Activated CD8-positive, alpha-beta T cell treated with anti-CD3 and anti-CD28 coated beads for 36 hours (primary cell): Measurements from ENCODE around the gene TNPO2. TPM values are rescaled to one million over a fixed set of nuclear protein-coding genes. Genes with fewer than 3 reads are reported as not detected.
"Not testable (repeated sequence)": the region's sequence is repeated elsewhere in the genome, so short reads cannot be mapped to it uniquely, and the experiment has no call there.

Source experiments
- ATAC-seq: fragments of 200-7000 bp; cut with Tn5 transposase; one replicate; pipeline ENCODE4 v1.10.0; 2021; ENCODE audit warnings: mild to moderate bottlenecking, moderate library complexity
- CTCF ChIA-PET: fragments of 350-600 bp; sonication (Branson Sonifier 250); formaldehyde crosslinking; loops from one replicate; lab custom pipeline; 2021; ENCODE audit warnings: antibody characterized with exemption; lab: Charles Lee
- POLR2A ChIA-PET: fragments of 350-600 bp; sonication (Branson Sonifier 250); formaldehyde crosslinking; loops from one replicate; lab custom pipeline; 2021; ENCODE audit warnings: antibody characterized with exemption; lab: Charles Lee
- DNase-seq: peaks from one replicate; pipeline ENCODE4 v3.0.0-alpha.2; 2020
- H3K27ac Mint-ChIP-seq: one replicate; pipeline ENCODE4 v1.8.0; 2021; ENCODE audit warnings: mild to moderate bottlenecking, mixed read lengths
- H3K27me3 Mint-ChIP-seq: one replicate; pipeline ENCODE4 v1.8.0; 2021; ENCODE audit warnings: mixed read lengths
- H3K36me3 Mint-ChIP-seq: one replicate; pipeline ENCODE4 v1.8.0; 2021; ENCODE audit warnings: low read depth, mixed read lengths
- H3K4me1 Mint-ChIP-seq: one replicate; pipeline ENCODE4 v1.8.0; 2021; ENCODE audit warnings: low read depth, mixed read lengths
- H3K4me3 Mint-ChIP-seq: one replicate; pipeline ENCODE4 v1.8.0; 2021; ENCODE audit warnings: mild to moderate bottlenecking, moderate library complexity, mixed read lengths
- H3K9me3 Mint-ChIP-seq: one replicate; pipeline ENCODE4 v1.8.0; 2021; ENCODE audit warnings: mixed read lengths
- intact Hi-C: fragments of 100-400 bp; cut with micrococcal nuclease; formaldehyde crosslinking; loops from one replicate; pipeline ENCODE4 v1.10.0; 2022
- total RNA-seq, 2 experiments: library from RNA; stranded (reverse); gene quantifications; one replicate each; pipeline ENCODE4 v1.2.3, GENCODE V29; 2021
- TF ChIP-seq, protein P1 (sequence below): fragments of 200-600 bp; IDR thresholded peaks from one replicate; pipeline ENCODE4 v1.8.0; 2022; ENCODE audit warnings: antibody characterized with exemption, mild to moderate bottlenecking

The TNPO2 gene
- total RNA-seq, 2 experiments from 2014 or later, result 90.7 to 94.5 TPM

DNA sequence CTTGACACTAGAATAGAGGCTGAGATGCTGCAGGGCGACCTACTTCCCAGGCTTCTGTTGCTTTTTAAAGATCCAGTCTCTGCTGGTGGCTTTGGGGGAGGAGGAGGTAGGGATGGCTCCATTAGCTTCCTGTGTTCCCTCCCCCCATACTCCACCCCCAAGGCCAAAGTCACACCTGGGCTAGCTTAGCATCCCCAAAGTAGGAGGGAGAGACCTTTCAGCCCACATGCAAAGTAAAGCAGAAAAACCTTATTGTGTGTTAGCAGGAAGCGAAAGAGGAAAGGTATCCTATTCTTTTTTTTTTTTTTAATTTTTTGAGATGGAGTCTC is 3.2 kb upstream of the TNPO2 start:
- CTCF ChIA-PET, result interaction anchor here (1.2 to 1.7 kb wide), 2 partner anchors 10 to 31 kb away, joined by 3 to 4 read pairs; no protein-coding TSS in a partner anchor
- no peaks in the 10 kb centered on the region for H3K9me3 Mint-ChIP-seq
- POLR2A ChIA-PET, result interaction anchor here (9.0 kb wide), 1 partner anchor 7 kb away, joined by 160 read pairs; the partner anchor contains the start of genes GET3 and TRIR

DNA sequence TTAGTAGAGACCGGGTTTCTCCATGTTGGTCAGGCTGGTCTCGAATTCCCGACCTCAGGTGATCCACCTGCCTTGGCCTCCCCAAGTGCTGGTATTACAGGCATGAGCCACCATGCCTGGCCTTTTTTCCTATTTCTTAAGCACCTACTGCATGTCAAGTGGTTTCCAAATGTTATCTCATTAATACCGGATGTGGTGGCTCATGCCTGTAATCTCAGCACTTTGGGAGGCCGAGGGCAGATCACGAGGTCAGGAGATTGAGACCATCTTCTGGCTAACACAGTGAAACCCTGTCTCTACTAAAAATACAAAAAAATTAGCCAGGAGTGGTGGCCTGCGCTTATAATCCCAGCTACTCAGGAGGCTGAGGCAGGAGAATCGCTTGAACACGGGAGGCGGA is 1.9 kb upstream of the TNPO2 start:
- CTCF ChIA-PET, result not testable (repeated sequence)
- POLR2A ChIA-PET, result interaction anchor here (9.0 kb wide), 1 partner anchor 8 kb away, joined by 160 read pairs; the partner anchor contains the start of genes GET3 and TRIR

More for the DNA sequence above, 3.2 kb upstream of the TNPO2 start:
- intact Hi-C loops, result no loop called here
- Mint-ChIP-seq H3K4me1 (peaks cover 17% of the 10 kb centered on the region), H3K27me3 (no peaks in the 10 kb centered on the region), H3K27ac (no peak overlapping the region), H3K36me3 (peaks cover 35% of the 10 kb centered on the region), H3K4me3 (no peak overlapping the region)
- TF ChIP-seq, protein P1, sequence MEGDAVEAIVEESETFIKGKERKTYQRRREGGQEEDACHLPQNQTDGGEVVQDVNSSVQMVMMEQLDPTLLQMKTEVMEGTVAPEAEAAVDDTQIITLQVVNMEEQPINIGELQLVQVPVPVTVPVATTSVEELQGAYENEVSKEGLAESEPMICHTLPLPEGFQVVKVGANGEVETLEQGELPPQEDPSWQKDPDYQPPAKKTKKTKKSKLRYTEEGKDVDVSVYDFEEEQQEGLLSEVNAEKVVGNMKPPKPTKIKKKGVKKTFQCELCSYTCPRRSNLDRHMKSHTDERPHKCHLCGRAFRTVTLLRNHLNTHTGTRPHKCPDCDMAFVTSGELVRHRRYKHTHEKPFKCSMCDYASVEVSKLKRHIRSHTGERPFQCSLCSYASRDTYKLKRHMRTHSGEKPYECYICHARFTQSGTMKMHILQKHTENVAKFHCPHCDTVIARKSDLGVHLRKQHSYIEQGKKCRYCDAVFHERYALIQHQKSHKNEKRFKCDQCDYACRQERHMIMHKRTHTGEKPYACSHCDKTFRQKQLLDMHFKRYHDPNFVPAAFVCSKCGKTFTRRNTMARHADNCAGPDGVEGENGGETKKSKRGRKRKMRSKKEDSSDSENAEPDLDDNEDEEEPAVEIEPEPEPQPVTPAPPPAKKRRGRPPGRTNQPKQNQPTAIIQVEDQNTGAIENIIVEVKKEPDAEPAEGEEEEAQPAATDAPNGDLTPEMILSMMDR, result no peak
- ATAC-seq (no peak), DNase-seq (no peak)

DNA sequence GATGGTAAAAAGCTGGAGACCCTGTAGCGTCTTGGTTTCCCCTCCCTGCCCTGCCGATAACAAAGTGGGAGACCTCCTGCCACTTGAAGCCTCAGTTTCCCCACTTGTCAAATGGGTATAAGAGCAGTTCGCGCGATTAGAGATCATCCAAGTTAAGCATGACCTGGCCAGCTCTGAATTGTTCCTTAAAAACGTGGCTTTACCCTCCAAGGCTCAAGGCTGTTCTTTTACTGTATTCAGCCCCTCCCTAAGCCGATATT is 421 bp downstream of the TNPO2 start:
- TF ChIP-seq, protein P1, result no peak
- ChIA-PET POLR2A (interaction anchor here (0.8 to 9.0 kb wide), 15 partner anchors 9 to 214 kb away, joined by 3 to 160 read pairs (median 6); partner anchors contain the start of genes DHPS, FBXW9, GET3 and JUNB), CTCF (interaction anchor here (1.0 to 5.5 kb wide), 10 partner anchors 8 to 124 kb away, joined by 3 to 32 read pairs (median 8); partner anchors contain the start of gene TRIR)
- H3K9me3 Mint-ChIP-seq, result no peaks in the 10 kb centered on the region
- ATAC-seq, result no peak
- intact Hi-C loops, result loop anchor here (2.0 kb wide), 1 partner anchor 13 kb away; the partner anchor contains the start of gene GET3
- peak overlapping the region; percentile 96 for H3K4me3 Mint-ChIP-seq
- DNase-seq, result no peak
- peaks cover 48% of the 10 kb centered on the region for H3K36me3 Mint-ChIP-seq
- peak overlapping the region; percentile 91 for H3K27ac Mint-ChIP-seq
- no peaks in the 10 kb centered on the region for H3K27me3 Mint-ChIP-seq
- H3K4me1 Mint-ChIP-seq, result peaks cover 29% of the 10 kb centered on the region

More for the DNA sequence above, 1.9 kb upstream of the TNPO2 start:
- H3K9me3 Mint-ChIP-seq, DNase-seq, H3K27me3 Mint-ChIP-seq, H3K4me3 Mint-ChIP-seq, intact Hi-C loops, ATAC-seq, H3K27ac Mint-ChIP-seq: not testable (repeated sequence)
- H3K4me1 Mint-ChIP-seq, result peaks cover 22% of the 10 kb centered on the region
- peaks cover 43% of the 10 kb centered on the region for H3K36me3 Mint-ChIP-seq

DNA sequence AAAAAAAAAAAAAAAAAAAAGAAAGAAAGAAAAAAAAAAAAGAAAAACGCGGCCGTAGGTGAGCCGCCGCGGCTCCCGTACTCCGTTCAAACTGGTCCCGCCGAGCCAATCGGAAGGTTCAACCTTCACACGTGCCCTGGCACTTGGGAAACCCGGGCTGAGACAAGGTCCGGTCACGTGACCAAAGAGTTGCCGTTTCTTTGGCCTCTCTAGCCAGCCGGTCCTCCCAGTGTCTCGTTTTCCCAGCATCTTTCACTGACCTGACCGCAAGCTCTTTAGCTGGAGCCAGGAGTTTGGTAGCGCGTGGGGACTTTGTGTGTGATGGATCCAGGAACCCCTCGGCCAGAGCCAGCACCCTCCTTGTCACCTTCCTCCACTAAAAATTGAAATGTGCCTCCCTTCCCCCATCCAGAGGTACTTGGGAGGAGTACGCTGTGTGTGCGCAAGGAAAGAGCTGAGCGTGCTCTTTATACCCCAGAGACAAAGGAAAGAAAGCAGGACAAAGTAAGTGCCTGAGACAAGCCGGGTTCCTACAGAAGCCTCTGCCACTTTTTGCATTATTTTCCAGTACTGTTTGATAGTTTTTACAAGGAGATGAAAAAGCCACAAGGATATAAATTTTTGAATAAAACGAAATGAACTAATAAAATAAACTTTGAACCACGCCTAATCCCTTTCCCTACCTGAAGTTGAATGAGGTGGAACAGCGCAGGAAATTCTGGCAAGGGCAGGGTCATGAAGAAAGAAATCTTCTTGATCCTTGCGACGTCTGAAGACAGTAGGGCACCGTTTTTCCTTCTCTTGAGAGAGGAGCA is 959 bp downstream of the TNPO2 start:
- ATAC-seq (peak; percentile 82), DNase-seq (peak; percentile 98)
- Mint-ChIP-seq H3K27me3 (no peaks in the 10 kb centered on the region), H3K4me3 (peak overlapping the region; percentile 96), H3K4me1 (peaks cover 29% of the 10 kb centered on the region), H3K9me3 (no peaks in the 10 kb centered on the region), H3K27ac (peak overlapping the region; percentile 91), H3K36me3 (peaks cover 45% of the 10 kb centered on the region)
- ChIA-PET CTCF (interaction anchor here (1.0 to 5.5 kb wide), 10 partner anchors 8 to 125 kb away, joined by 3 to 32 read pairs (median 8); partner anchors contain the start of gene TRIR), POLR2A (interaction anchor here (0.7 to 9.0 kb wide), 19 partner anchors 9 to 215 kb away, joined by 3 to 160 read pairs (median 4); partner anchors contain the start of genes DHPS, FBXW9, GET3 and JUNB)
- intact Hi-C loops, result loop anchor here (2.0 kb wide), 1 partner anchor 14 kb away; the partner anchor contains the start of gene GET3
- TF ChIP-seq, protein P1, result no peak

DNA sequence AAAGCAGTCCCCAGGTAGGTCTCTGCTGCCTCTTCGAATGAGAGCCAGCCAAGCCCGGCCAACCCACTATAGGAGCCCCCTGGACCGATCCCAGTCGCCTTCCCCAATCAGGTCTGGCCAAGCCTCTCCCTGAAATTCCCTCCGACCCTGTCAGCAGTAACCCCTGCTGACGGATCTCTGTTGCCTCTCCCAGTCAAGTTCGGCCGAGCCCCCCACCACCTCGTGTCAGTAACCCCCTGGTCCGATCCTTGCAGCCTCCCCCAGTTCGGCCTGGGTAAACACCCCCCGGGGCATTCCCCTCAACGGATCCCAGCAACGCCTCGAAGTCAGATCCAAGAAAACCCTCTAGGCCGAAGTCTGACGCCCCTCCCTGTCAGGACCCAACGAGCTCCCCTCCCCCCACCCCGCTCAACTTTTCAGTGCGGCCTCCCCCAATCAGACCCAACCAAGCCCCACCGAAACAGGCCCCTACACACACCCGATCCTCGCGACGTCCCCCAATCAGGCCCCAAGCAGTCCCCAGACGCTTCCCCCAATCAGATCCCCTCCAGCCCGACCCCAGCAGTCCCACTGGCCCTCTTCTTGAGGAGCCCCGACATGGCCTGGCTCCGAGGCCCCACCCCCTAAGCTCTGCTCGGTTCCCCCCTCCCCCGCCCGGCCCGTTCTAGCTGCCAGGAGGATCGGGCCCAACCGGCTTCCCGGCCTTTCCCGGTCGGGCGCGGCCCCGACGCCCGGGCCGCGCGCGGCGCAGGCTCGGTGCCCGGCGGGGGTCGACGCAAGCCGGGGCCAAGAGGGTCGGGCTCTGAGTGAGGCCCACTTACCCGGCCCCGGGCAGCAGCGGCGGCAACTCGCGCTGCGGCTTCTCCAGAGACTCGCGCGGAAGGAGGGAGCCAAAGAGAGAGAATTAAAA is 1.8 kb downstream of the TNPO2 start:
- DNase-seq (peak; percentile 67), ATAC-seq (peak; percentile 58)
- POLR2A ChIA-PET, result interaction anchor here (0.7 to 9.0 kb wide), 14 partner anchors 10 to 210 kb away, joined by 3 to 160 read pairs (median 4); partner anchors contain the start of genes DHPS, FBXW9, GET3 and JUNB
- Mint-ChIP-seq H3K36me3 (peaks cover 44% of the 10 kb centered on the region), H3K9me3 (no peaks in the 10 kb centered on the region), H3K27ac (peak overlapping the region; percentile 92), H3K27me3 (no peaks in the 10 kb centered on the region), H3K4me1 (peaks cover 31% of the 10 kb centered on the region), H3K4me3 (peak overlapping the region; percentile 96)
- TF ChIP-seq, protein P1, result no peak
- CTCF ChIA-PET, result interaction anchor here (1.0 to 5.5 kb wide), 9 partner anchors 12 to 126 kb away, joined by 3 to 32 read pairs (median 9); partner anchors contain the start of gene TRIR
- intact Hi-C loops, result loop anchor here (2.0 kb wide), 1 partner anchor 15 kb away; the partner anchor contains the start of gene GET3
